HL-60/S4 treated with retinoic acid at 250 ng/mL for 4 days and 3 days (cell line): ENCODE results near the gene HABP2.

ENCODE experiments used
- in situ Hi-C: fragments of 300-500 bp; cut with MboI; formaldehyde crosslinking; loops from 2 replicates; pipeline ENCODE4 v1.7.0; 2022; ENCODE audit warnings: low sequenced_read_pairs

HABP2 gene

DNA sequence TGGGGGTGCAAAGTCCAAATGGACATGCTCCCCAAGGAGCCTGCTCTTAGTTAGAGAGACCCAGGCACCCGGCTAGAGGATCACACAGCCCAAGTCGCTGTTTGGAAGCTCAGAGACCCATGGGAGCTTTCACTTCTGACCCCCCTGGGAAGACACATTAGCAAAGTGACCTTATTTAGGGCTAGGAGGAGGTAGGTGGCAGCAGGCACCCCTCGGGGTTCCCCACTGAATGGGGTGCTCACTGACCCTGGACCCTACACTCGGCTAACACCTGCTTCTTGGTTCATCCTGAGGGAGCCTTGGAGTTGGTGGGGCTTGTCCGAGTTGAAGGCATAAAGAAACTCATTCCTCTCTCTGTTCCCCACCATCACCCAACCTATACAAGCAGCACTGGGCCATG is 27.1 kb upstream of the HABP2 start:
- in situ Hi-C loops, result no loop called here

DNA sequence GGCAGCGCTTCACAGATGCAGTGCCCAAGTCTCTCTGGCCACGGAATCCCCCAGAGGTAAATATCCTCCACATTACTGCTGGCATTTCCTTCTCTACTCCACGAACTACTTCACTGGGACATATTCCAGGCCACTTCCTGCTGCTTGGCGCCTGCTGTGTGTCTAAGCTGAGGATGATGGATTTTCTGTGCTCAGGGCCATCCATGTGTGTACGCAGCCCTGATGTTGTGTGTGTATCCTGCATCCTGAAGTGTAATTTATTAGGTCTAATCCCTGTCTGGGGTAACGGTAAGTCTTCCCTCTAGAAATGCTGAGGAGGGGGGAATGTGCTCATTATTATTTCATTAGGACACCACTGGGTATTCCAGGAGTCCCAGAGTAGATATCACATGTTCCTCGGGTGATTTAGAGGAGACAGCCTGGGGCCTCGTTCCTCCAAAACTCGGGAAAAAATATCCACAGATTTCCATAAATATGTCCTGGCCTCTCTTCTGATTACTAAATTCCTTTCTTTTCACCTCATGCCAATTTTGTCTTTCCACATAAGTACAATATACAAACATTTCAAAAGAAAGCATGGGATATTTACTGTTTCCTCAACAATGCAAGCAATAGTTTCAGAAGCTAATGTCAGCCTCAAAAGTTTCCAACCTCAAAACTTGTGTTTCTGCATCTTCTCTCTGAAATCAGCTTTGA is 25.5 kb upstream of the HABP2 start:
- in situ Hi-C loops, result no loop called here

DNA sequence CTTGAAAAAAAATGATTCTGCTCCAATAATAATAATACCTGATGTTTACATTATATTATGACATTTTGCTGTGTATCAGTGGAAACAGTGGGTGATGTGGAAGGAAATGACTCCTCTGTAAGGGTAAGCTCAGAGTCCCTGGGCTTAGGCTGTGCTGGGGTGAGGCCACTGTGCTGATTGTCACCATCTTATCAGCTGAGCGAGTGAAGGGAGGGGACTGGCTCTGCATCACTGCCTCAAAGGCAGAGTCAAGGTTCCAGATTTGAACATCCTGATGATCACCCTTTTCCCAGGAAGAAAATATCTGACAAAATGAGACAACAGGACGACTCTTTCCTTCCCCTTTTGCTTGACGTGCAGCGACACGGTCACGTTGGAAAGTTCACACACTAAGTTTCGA is 24.0 kb upstream of the HABP2 start:
- in situ Hi-C loops, result no loop called here

DNA sequence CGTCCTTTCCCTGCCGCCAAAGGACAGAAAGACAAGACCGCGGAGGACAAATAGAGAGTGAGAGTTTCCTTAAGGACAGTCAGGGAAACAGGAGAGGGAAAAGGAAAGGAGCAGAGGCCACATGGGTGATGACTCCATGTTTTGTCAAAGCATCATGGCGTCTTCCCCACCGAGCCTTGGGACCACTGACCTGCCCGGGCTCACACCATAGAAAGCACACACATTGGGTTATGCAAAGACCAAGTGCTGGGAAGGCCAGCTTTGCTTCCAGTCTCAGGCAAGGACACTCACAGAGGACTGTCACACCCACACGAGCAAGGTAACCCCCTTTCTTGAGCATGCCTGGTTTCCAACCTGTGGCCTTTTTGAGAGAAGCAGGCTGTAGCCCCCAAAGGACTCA is 23.3 kb upstream of the HABP2 start:
- in situ Hi-C loops, result no loop called here

DNA sequence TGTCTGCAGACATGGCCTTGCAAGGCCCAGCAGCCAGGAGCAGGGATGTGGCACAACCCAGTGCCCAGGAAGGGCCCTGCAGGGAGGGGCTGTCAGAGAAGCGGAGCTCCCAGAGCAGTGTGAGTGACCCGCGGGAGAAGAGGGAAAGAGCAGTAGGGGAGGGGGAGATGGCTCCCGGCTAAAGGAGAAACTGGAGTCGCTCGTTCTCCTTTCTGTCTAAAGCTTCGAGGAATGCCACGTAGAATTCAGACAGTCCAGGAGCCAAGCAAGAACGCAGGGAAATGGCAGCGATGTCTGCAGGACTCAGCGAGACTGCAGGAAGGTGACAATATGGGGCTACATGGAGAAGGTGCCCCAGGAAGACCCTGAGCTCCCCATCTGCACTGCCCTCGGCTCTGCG is 22.4 kb upstream of the HABP2 start:
- in situ Hi-C loops, result no loop called here

DNA sequence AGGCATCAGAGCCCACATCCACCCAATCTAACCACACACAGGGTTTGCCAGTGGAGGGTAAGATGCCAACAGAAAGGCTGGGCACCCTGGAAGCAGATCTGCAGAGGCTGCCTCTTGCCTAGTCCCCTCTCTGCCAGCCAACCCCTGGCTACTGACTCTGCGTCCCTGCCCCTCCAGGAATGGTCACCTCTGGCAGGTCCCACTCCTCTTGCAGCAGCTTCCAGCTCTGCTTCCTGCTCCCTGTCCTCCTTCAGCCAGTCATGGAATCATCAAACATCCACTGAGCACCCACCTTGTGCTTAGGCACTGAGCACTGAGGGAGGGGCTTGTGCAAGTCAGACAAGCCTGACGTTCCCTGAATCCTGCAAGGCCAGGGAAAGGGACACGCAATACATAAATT is 20.1 kb upstream of the HABP2 start:
- in situ Hi-C loops, result no loop called here

DNA sequence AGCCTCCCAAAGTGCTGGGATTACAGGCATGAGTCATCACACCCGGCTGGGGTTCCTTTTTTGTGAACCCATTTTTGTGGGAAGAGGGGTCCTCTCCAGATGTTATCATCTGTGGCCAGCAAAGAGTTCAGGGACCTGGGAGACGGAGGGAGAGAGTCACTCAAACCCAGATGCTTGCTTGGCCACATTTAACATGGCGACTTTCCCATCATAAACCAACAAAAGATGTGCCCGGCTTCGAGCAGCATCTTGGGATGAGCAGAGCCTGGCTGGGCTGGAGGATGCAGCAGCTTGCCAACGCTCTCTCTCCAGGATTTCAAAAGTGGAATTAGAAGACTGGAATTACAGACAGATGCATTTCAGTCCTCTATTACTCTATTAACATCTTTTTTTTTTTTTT is 19.1 kb upstream of the HABP2 start:
- in situ Hi-C loops, result no loop called here

DNA sequence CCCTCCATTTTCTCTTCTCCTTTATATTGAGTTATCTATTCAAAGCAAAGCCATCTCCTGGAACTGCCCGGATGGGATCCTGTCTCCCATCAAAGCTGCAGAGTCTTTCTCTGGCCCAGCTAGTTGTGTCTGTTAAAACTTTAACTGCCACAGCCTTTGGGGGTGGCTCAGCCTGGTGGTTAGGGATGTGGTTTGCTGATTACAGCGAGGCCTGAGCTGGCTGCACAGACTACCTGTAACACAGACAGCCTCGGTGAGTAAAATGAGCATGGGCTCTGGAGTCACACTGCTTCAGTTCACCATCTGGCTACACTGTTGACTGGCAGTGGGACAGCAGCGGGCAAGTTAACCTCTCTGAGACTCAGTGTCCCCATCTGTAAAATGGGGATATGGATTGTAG is 18.4 kb upstream of the HABP2 start:
- in situ Hi-C loops, result no loop called here

DNA sequence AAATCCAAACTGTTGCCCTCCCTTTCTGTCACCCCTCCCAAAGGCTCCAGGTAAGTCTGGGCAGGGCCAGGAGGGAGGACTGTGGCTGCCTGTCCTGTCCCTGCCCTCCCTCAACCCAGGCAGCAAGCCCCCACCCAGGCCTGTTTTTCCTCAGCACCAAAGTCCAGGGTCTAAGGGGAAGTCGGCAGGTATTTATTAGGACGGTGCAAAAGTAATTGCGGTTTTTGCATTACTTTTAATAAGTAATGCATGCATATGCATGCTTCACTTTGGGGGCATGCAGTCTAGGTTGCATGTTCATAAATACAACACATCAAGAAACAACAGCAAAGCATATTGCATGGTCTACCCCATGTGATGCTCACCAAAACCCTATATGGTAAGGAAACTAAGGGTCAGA is 15.2 kb upstream of the HABP2 start:
- in situ Hi-C loops, result no loop called here

DNA sequence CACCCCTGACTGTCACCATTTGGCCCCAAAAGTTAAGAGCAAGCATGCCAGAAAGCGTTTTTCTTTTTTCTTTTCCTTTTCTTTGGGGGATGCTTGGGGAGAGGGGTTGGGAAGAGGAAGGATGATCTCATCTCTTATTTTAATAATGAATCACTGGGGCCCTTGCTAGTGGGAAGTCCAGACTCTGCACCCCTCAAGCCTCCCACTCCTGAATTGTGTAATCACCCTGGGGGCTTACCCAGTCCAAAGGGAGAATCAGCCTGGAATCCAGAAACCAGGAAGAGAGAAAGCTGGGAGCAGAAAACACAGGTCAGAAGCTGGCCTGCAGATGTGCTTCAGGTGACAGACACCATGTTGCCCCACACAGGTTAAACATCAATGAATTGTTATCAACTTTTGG is 14.7 kb upstream of the HABP2 start:
- in situ Hi-C loops, result no loop called here

DNA sequence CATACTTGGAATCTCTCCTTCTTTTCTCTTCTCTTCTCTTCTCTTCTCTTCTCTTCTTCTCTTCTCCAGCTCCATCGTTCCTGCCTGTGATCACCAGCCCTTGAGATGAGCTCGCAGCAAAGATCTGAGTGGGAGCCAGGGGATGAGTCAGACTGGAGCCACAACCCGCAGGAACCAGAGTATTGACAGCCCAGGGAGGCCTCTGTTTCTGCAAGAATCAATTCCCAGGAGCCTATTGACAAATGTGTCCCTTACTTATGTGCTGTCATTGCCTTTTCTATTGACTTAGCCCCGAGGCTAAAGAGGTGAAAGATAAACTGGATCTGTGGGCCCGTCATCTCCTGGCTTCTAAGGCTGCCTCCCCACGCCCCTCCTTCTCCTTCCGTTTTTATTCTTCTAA is 13.1 kb upstream of the HABP2 start:
- in situ Hi-C loops, result no loop called here

DNA sequence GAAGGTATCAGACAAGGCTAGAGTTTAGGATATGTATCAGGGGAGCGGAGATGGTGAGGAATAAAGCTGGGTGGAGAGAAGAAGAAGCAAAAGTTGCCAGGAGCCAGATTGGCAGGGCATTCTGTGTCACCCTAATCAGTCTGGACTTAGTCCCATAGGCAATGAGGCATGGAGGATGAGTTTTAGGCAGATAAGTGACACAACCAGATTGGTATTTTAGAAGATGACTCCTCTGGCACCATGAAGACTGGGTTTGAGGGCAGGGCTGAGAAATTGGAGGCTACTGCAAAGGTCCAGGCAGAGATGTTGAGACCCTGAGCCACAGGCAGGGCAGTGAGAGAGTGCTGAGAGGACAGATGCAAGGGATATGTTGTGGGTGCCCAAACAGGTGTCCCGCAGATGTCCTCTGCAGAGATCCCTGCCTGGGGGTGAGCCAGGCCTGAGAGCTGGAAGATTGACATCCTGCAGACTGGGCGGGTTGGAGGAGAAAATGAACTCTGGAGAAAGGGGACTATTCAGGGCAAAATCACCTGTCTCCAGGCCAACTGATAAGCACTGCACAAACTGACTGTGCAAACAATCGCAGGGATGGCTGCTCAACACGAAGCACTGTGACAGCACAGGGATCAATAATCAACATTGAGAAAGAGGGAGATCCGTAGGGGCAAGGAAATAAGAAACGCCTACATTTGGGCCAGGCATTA is 11.9 kb upstream of the HABP2 start:
- in situ Hi-C loops, result no loop called here

DNA sequence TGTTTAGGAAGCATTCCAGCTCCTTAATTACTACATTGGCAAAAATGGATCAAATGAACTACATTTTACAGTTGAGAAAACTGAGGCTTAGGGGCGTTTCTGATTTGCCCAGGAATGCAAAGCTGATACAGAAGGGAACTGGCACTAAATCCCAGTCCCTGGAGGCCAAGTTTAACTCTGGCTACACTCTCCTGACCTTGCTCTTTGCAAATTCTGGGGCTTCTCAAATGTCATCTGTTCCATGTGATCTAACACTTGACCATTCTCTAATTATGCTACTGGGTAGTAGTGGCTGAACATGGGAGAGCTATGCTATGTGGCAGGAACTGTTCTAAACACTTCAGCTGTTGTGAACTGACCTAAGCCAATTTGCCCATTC is 11.3 kb upstream of the HABP2 start:
- in situ Hi-C loops, result no loop called here

DNA sequence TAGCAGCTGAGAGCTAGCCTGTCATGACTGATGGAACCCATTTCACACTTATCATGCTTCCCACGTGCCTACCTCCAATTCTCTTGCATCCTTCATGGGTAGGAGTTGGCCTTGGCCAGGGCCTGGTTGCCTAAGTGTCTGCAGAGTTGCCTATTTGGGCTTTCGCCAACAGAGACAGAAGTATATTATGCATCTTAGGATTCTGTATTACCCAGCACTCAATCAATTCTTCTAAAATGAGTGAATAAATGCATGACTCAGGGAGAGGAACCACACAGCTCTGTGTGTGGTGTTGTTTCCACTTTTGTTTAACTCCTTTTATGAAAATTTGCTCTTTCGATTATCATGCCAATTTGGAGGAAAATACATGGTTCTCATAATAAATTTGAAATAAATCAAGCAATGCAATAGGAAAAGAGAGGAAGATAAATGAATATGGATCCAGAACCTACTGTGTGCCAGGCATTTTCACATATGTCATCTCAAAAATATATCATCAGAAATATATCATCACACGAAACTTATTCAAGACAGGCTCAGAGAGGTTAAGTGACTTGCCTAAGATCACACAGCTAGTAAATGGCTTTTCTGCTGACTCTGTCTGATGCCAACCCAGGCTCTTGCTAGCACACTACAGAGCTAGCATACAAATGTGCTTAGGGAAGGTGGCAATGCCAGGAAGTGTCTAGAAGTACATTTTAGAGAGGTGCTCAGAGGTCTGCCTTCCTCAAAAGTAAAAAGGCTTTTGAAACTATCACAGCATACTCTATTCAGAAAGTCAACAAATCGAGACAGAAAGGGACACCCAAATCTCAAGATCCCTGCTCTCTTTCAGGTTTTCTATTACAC is 9.5 kb upstream of the HABP2 start:
- in situ Hi-C loops, result no loop called here

DNA sequence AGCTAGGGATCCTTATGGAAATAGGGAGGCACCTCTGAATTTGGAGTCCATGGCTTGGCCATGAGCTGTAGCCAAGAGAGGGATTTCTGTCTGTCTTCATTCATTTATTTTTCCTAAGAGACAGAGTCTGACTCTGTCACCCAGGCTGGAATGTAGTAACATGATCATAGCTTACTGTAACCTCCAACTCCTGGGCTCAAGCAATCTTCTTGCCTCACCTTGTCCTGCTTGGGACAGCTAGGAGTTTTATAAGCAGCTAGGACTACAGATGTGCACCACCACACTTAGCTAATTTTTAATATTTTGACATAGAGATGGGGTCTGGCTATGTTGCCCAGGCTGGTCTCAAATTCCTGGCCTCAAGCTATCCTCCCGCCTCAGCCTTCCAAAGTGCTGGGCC is 8.5 kb upstream of the HABP2 start:
- in situ Hi-C loops, result no loop called here

DNA sequence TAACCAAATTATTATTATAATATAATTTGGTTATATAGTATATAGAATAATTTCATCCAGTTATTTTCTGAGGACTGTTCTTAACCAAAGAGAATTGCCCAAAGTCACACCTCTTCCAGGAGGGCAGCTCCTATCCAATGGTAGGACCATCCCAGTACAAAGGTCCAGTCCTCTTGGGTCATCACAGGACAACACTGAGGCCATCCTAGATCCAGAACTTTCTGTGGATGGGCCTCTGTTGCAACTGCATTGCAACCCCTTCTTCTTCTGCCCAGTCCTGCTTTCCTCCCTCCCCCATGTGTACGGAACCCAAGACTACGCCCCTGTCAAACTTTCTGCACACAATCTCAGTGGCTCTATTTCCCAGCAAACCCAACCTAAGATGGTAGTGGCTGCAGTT is 5.4 kb upstream of the HABP2 start:
- in situ Hi-C loops, result no loop called here

DNA sequence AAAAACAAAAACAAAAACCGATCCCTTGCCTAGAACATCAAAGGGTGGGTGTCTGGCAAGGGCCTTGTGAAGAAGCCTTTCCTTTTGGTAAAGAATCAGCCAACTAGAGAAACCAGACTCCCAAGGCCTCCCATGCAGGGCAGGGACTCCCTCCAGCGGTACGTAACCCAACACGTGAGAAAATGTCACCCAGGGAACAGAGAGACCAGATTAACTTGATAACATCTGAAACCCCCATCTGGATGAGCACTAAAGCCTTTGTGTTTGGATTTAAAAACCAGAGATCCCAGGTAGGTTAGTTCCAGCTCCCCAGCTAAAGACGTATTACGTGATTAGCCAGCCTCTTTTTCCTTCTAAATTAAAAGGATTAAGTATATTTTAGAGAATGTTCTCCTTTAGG is 3.0 kb upstream of the HABP2 start:
- in situ Hi-C loops, result no loop called here

DNA sequence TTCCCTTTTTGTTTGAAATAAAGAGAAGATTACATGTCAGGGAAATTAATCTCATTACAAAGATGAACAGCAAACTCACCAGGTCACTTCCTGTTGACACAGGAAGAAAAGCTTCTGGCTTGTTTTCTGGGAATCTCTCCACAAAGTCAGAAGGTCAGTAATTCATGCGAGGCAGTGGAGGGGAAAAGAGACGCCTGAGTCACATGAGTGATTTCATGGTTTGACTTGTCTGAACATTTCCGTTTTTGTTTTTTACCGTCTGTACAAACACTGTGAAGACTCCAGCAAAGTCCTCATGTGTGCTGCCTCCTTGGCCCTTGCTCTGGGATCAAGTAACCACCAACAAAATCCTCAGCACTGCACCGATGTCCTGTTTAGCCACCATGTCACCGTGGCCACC is 2.5 kb upstream of the HABP2 start:
- in situ Hi-C loops, result no loop called here

DNA sequence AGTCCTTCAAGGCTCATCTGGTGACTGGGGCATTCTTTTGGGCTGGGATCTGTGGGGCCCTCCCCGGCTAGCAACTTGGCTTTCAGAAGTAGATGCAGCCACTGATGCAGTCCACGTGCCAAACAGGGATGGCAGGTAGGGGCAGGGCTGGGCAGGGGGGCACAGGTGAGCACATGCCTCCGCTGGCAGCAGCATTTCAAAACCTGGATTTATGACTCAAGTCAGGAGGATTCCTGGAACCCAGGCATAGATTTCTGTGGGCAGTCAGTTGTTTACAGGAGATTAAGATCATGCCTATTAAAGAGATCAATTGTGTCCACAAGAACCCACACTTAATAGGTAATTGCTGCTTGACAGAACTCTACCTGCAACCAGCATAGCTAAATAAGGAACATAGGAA is 839 bp upstream of the HABP2 start:
- in situ Hi-C loops, result no loop called here

DNA sequence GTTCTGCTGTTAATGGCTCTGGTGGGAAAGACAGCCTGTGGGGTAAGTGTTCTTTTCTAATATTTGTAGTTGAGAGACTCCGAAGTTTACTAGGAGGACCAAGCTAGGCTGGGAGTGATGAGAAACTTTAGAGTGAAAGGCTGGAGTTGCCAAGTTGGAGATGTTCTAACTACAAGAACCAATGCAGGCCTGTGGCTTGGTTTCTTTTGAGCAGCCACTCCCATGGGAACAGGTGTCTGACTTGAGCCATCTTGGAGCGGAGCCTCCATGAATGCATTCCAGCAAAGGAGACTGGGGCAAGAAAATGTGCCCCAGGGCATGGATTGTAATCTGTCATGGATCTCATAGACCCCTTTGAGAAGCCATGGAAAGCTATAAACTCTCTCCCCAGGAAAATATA is 296 bp downstream of the HABP2 start:
- in situ Hi-C loops, result no loop called here

DNA sequence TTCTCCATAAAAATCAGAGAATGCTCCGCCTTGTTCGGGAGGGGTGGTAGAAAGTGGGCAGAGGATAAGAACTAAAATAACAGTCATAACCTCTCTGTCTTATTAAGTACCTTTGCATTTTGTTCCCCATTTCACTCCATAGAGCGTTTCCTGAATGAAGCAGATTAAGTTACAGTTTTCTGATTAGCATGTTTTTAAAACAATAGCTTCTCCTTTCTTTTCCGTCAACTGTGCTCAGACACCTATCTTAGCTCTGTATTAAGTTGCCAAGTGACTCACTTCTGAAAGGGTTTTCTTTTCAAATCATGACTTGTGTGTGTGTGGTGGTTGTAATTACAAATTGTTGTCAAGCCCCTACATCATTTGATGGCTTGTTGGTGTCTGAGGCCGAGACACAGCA is 1.4 kb downstream of the HABP2 start:
- in situ Hi-C loops, result no loop called here

DNA sequence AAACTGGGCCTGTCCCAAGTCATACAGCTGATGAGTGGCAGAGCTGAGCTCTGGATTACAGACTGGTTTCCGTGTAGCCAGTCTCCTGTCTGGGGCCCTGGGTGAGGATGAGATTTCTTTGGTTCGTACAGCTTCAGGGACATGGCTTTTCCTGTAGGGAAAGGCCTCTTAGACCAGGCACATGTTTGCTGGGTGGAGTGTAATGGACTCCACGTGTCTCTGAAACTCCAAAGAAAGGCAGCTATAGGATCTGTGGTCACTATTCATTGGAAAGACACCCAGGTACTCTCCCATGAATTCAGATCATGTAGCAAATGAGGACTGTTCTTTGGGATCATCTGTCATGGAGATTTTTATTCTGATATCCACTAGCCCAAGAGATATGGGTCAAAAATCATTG is 2.4 kb downstream of the HABP2 start:
- in situ Hi-C loops, result no loop called here
